ENCODE data around the gene HARBI1.

DNA sequence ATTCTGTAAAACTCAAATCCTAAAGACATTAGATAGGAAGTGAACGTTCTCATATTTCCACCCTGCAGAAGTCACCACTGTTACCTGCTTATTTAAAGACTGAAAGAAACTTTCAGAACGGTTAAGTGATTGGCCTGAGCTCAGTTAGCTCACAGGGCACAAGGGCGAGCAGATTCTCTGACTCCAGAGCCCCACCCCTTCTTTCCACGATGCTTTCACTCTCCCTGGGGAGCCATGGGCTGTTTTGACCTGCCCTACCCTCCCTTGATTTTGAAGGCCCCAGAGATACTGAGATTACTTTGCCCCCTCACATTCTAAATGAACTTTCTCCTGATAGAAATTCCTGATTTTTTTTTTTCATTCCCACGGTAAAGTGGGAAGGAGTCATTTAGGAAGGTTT lies 49.5 kb upstream of the HARBI1 start:
- TF ChIP-seq ZNF274 (IDR thresholded peaks at IDR 0.05; ENCODE audit: low read depth, low read length) (no peak), YY1 (IDR thresholded peaks at IDR 0.05; ENCODE audit: insufficient read depth, insufficient read length) (no peak)

Data from NT2/D1 (cell line).